GM19023 (cell line): ENCODE measurements around the gene APMAP.
"Not testable (repeated sequence)": the region's sequence is repeated elsewhere in the genome, so short reads cannot be mapped to it uniquely, and the experiment has no call there.

Experiments
- ATAC-seq: cut with Tn5 transposase; IDR thresholded peaks from one replicate; pipeline ENCODE4 v1.9.1; 2021; ENCODE audit warnings: mild to moderate bottlenecking, moderate library complexity; ENCODE audit not compliant: unreplicated experiment

APMAP gene

DNA sequence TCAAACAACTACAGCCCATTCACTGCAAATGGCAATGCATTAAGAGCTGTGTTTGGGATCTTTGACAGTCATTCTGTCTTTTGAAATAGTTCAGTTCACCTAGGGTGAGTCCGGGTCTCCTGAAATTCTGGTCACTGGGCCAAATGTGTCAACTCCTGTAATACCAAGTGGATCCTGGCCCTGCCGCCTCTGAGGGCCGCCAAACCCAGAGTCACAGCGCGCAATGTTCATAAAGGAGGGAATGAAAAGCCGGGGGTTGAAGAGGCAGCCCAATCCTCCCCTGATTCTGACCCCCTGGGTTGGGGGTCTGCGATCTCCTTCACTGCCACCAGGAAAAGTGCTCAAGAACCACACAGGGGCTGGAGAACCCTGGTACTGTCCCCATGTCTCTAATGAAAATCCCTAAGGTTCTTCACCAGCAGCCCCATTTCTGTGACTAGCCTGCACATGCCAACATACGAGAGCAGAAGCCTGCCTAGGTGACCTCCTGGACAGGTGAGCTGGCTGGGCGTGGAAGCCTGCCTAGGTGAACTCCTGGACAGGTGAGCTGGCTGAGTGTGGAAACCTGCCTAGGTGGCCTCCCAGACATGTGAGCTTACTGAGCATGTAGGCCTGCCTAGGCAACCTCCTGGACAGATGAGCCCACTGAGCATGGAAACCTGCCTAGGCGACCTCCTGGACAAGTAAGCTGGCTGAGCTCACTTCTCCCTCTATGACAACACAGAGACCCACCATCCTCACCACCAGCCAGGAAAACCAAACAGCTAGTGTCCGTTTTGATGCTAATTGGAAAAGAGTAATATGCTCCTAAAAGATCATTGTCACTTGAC is 16.1 kb upstream of the APMAP start:
- no peak for ATAC-seq

DNA sequence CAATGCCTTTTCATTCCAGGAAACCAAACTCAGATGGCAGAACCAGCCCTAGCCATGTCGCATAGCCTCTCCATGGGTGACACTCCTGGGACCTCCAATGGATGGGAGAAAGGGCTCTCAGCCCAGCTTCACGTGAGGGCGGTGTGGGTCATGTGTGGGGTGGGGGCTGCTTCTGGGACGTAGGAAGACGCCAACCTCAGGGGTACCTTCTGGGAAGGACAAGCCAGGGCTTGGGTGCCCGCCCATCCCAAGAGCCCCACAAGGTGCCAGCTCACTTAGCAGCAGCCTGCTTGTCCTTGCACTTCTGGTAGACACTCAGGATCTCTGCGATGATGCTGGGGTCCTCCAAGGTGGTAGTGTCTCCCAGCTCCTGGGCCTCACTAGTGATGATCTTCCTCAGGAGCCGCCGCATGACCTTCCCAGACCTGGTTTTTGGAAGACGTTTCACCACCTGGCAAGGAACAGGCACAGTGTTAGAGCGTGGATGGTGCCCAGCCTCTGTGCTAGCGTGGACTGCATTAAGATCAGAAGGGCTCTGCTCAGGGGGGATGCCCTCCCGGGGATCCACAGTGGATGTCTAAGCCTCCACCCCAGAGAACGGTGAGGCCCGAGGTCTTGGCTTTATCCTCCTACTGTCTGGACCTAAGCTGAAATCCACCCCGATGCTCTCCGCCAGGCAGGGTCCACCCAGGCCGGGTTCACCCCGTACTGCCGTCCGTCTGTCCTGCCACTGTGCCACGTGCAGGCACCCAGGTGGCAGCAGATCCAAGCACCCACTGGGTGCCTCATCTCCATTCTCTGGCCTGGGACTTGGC is 15.1 kb upstream of the APMAP start:
- no peak for ATAC-seq

DNA sequence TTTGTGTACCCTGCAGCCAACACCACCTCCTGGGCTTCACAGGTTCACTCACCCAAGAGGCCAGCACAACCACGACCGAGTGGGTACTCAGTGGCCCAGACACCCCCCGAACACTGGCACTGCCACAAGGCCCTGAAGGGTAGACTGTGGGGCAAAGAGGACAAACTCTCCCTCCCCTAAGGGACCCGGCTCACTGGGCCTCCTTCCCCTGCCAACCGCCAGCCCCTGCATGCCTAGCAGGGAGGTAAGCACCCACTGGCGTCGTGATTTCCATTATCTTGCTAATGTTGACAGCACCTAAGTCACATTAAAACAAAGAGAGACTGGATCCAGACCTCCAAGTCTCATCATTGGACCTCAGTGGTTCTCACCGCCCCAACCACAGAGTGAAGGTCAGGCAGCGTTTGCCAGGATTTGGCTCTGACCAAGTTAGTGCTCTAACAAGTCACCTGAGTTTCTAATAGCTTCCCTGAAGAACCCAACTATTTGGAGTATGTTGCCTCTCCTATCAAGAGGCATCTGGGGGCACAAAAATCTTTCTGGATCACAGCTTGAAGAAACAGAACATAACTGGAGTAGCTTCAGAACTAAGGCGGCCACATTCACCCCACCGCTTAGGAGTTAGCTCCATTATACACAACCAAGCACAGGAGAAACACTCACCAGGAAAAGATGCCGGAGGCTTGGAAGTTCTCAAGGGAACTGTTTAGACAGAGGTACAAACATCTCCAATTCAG is 14.0 kb upstream of the APMAP start:
- no peak for ATAC-seq

DNA sequence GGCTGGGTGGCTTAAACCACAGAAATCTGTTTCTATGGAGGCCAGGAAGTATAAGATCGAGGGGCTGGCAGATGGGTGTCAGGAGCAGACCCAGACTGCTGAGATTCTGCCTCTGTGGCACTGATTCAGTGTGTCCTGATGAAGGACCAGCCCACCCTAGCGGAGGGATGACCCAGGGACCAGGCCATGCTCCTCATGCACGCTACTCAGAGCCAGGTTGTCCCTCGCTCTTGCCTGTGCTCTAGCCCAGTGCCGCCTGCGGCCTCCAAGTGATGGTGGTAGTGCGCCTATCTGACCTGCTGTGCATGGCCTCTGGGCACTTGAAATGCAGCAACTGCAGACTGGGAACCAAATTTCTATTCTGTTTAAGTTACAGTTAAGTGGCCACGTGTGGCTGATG is 13.1 kb upstream of the APMAP start:
- no peak for ATAC-seq

DNA sequence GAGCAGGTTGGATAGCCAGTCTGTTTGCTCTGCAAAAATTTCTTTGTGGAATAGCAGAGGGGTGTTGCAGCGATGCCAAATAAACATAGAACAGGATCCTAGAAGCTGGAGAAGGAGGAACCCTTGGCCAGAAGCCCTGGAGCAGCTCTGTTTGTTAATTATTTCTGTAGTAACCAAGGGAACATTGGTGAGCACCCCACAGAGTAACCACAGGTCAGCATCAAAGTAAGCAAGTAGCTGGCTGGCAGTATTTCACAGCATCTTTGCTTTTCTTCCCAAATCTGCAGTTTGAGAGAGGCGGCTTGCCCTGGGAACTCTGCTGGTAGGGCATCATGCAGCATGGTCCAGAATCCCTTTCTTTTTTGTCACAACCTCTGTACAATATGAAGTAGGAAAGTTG is 12.7 kb upstream of the APMAP start:
- no peak for ATAC-seq

DNA sequence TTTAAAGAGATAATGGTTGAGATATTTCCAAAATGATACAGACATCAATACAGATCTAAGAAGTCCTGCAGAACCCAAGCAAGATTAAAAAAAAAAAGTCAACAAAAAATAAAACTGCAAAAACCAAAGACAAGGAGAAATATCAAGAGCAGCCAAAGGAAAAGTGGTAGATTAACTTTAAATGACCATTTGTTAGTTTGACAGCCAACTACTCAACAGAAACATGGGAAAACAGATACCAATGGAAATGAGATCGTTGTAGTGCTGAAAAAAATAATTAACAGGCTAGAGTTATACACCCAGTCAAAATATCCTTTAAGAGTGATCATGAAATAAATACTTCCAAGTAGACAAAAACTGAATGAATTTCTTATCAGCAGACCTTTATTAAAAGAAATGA is 10.5 kb upstream of the APMAP start:
- no peak for ATAC-seq

DNA sequence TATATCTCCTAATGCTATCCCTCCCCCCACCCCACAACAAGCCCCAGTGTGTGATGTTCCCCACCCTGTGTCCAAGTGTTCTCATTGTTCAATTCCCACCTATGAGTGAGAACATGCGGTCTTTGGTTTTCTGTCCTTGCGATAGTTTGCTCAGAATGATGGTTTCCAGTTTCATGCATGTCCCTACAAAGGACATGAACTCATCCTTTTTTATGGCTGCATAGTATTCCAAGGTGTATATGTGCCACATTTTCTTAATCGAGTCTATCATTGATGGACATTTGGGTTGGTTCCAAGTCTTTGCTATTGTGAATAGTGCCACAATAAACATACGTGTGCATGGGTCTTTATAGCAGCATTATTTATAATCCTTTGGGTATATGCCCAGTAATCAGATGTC is 8.8 kb upstream of the APMAP start:
- not testable (repeated sequence) for ATAC-seq

DNA sequence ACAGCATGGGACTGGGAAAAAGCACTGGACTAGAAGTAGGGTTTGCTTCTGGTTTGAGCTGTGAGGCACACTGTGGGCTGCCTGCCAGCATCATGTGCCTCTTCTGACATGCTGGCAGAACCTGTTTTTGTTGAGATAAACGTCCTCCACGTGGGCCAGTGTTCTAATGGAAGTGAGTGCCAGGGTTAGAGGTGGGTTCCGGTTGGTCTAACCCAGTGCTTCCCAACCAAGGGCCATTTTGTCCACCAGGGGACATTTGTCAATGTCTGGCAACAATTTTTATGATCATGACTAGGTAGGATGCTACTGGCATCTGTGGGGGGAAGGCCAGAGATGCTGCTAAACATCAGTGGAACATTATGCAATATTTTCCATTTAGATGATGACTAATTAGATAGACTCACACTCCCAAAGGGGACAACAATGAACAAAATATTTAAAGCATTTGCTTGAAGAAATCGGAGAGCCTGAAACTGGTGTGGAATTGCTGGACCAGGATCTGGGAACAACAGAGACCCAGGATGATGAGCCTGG is 7.8 kb upstream of the APMAP start:
- no peak for ATAC-seq

DNA sequence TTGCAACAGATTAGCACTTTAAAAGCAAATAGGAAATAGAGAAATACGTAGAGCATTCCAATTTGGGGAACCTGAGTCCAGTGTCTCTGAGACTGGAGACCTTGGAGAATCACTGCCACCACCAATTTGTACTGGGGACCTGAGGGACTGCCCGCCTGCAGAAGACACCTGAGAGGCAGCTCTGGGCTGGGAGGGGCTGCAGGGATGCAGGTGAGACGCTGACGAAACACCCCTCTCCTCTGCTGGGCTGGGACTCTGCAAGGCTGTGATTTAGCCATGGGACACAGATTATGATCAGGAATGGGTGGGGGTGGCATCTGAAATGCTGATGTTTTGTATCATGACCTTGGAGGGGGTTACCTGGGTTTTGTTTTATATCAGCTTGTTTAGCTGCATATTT is 7.0 kb upstream of the APMAP start:
- ATAC-seq = no peak

DNA sequence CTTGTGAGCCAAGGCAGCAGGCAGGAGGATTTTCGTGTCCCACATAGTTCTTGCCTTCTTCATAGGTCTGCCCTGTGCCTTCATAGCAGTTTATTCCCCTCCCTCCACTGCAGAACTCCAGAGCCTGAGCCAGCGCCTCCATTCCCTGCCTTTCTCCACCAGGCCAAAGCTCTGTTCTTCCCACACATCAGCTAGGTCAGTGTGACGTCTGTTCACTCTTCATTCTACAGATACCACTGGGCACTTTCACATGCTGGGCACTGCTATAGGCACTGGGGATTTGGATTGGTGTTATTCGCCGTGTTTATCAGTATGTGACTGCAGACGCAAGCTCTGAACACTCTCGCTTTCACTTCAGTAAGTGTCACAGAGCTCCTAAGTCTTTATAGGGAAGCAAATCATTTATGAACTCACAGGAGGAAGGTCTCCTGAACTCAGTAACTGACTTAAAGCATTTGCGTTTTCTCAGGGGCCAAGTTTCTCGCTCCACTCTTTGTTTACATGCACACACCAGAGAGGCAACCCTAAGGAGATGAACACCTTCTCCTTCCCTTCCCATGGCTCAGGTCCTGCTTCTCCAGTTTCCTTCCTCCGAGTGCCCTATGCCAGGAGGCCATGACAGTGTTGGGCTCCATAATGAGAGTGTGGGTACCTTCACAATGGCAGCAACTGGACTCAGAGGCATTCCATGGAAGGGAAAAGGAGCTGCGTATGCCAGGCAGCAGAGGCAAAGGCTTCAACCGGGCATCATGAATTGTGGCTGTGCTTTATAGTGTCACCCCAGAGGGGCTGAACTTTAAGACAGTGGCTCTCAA is 6.3 kb upstream of the APMAP start:
- no peak for ATAC-seq

DNA sequence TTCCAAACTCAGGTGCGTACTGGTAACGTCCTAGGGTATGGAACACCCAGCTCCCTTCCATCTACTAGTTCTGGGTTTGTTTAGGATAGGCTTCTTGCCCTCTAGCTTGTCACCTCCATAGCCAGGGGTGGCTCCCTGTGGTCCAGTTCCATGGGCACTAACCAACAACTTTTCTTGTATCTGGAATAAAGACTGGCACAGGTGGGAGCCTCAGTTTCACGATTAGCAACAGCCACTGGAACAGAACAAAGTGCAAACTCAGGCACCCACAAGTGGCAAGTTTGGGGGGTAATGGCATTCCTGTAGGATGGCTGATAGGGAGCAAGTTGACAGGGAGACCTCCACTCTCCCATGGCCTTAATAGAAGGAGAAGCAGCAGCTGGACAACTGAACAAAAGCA is 5.6 kb upstream of the APMAP start:
- no peak for ATAC-seq

DNA sequence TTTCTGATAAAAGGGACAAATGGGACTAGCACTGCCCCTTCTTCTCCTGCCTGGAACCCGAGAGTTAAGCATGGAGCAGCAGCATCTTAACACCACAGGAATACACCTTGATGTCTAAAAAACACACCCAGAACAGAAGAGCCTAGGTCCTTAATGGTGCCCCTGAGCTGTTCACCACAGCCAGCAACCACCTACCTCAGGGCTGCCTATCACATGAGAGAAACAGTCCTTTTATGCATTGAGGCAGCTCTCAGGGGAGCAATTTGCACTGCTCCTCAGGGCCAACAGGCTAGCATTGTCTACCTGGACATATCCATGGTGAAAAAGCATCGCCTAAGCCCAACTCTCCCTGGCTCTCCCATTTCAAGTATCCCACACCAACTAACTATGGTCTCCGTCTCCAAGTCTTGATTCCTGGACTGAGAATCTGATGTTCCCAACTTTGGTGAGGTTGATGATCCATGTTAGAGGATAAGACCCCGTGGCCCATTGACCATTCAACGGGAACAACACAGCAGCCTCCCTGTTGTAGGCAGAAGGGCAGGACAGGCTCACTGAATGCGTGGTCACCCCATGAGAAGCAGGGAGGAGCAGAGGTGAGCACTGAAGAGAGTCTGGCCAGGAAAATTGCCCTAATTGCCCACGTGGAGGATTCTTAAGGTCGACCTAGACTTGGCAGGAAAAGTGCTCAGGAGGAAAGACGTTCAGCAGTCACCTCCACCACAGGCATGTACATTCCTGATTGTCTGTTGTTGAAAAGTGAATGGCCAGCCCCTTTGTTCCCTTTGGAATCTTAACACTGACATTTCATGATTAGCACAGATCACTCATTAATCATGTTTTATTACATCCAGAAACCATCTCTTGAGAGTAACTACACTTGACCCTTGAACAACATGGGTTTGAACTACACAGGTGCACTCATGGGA is 4.2 kb upstream of the APMAP start:
- no peak for ATAC-seq

DNA sequence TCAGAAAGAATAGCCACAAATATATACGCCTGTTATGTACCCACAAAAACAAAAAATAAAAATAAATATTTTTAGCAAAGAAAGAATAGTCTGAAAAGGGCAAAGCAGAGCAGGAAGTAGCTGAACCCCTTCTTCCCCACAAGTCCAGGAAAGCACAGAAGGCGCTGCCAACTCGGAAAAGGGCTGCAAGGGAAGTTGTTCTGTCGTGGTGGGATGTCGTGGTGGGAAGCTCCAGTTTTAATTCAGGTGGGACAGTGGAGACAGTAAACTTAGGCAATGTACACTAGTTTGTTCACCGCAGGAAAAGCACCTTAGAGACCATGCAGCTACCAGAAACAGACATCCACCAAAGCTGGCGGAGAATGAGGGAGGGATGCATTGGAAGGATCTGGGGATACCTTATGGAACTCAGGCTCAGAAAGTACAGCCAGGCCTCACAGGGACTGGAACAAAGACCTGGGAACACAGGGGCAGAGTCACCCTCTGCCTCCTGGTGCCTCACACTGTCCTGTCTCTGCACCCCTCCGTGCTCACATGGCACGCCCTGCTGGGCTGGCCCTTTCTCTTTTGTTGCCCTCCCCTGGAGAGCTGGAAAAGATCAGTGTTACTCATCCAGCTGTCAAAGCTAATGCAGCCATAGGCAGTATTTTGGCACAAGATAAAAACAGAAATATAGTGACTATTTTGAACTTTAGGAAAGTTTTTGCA is 3.3 kb upstream of the APMAP start:
- no peak for ATAC-seq

DNA sequence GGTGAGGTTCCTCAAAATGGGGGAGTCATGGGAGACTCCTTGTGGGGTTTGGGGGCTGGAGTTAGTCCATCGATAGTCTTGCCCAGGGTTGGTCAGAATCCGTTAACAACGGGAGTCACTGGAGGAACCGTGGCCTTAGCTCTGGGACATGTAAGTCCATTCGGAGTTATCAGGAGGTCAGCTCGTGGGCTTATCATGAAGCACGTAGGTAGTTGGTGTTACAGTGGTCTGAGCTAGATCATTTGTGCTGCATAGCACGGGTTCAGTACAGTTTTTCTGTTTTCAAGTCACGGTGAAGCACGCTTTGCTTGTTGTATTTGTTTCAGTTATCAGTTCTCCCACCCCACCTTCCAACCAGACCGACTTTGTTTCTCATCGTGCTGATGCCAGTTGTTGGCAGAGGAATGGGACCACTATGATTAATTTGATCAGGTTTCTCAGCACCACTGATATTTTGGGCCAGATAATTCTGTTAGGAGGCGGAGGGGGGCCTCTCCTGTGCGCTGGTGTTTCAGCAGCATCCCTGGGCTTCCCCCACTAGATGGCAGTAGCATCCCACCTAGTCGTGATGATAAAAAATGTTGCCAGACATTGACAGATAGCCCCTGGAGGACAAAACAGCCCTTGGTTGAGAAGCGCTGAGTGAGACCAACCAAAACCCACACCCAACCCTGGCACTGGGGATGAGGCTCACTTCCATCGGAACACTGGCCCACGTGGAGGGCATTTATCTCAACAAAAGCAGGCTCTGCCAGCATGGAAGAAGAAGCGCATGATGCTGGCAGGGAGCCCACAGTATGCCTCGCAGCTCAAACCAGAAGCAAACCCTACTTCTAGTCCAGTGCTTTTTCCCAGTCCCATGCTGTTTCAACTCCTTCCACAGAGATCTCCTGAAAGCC is 2.2 kb upstream of the APMAP start:
- no peak for ATAC-seq

DNA sequence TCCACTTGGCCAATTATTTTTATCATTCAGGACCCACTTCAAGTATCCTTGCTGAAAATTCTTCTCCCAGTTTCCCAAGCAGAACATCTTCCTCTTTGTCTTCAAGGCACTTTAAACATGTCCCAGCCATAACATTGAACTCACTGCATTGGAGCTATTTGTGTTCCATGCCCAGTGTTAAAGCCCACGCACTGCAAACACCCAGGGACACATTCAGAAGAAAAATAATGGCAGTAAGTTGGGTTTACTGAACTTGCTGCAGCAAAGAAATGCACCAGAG is 1.6 kb upstream of the APMAP start:
- ATAC-seq = no peak

DNA sequence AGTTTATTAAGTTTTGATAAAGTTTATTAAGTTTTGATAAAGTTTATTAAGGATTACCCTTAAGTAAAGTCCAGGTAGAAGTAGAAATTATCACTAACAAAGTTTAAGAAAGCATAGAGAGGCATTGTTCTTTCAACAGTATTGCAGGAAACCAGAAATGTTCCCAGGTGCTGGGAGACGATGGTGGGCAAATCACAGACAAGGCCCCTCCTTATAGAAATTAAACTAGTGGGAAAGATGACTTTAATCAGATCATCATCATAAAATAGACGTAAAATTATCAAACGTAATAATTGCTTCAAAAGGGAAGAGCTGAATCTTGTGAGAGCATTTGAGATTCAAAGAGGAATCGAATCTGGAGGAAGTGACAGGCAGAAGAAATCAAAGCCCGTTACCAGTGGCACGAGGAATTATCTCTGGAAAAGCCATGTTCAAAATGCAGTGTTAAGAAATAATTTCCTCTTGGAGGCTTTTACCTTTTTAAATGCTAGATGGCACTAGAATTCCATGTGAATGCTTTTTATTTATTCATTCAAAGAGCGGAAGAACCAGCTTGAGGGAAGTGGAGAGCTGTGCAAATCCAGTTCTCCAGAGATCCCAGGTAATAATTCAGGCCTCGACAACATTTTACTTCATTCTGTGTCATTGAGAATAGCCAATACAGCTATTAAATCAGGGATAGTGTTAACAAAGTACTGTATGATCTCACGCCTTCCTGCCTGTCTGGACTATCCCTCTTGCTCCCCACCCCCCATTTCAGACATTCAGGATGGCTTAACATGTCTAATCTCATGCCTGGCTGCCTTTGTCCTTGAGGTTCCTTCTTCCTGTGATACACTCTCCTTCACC is 1.0 kb upstream of the APMAP start:
- no peak for ATAC-seq

DNA sequence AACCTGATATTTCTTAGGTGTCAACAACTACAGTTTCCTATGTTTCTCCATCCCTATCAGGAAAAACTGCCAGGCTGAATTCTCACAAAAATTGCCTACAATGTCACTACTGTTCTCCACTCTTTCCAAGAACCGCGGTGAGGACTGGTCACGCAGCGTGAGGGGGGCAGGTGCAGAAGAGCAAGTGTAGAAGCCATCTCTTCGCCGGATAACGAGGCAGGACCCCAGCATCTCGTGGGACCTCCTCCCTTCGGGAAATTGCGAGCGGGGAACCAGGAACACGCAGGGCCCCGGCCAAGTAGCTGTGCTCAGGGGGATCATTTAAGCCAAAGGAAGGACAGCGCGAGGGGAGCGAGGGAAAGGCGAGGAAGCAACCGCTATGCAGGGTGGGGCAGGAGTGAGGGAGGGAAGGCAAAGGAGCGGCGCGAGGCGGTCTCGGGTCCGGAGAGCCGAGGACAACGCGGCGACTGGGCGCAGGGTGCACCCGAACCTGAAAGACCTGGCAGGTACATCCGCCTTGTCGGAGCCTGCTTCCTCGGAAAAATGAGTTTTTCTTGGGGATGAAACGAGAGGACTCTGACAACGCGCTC is 559 bp downstream of the APMAP start:
- ATAC-seq = peak; percentile 35
